ENCODE results near the gene GJB4.
"Not testable (repeated sequence)": the region's sequence is repeated elsewhere in the genome, so short reads cannot be mapped to it uniquely, and the experiment has no call there.

GJB4 gene

GRCh38 chr1:34726861-34727260 lies 32.7 kb upstream of the GJB4 start:
- no peaks in the 10 kb centered on the region; the same call in 1 of the 2 replicates for H4K20me1 ChIP-seq (ENCODE audit: control insufficient read depth, insufficient read depth, low read depth, low read length)
- H3K9me3 ChIP-seq (ENCODE audit: control insufficient read depth, insufficient read depth, low read length): no peaks in the 10 kb centered on the region
- no peak overlapping the region for H3K4me3 ChIP-seq (ENCODE audit: low read length)
- TF ChIP-seq EZH2phosphoT487 (IDR thresholded peaks at IDR 0.05; ENCODE audit: borderline replicate concordance, low read length): no peak
- TF ChIP-seq CTCF (IDR thresholded peaks at IDR 0.05; ENCODE audit: low read depth, low read length, poor library complexity, severe bottlenecking): no peak
- H3K27me3 ChIP-seq (ENCODE audit: control insufficient read depth, low read length): 0 out of 2 replicates have a peak, but pooled peaks cover 2% of the 10 kb centered on the region
- H3K9me2 ChIP-seq (replicated peaks; ENCODE audit: control insufficient read depth, low read length): no peaks in the 10 kb centered on the region
- H3K4me1 ChIP-seq (ENCODE audit: control insufficient read depth, low read length): no peaks in the 10 kb centered on the region
- H3F3A ChIP-seq (ENCODE audit: control insufficient read depth, insufficient read depth): no peaks in the 10 kb centered on the region
- H3K36me3 ChIP-seq (ENCODE audit: control insufficient read depth, low read length): no peaks in the 10 kb centered on the region
- no peaks in the 10 kb centered on the region for H3K79me2 ChIP-seq (ENCODE audit: control insufficient read depth, low read length)
- H3K27ac ChIP-seq (ENCODE audit: low read depth, low read length): no peak overlapping the region
- no peak overlapping the region for H3K4me2 ChIP-seq (ENCODE audit: low read length)

- Histone ChIP-seq H3K9me3 (ENCODE audit: control insufficient read depth, insufficient read depth, low read length) (no peaks in the 10 kb centered on the region), H3K79me2 (ENCODE audit: control insufficient read depth, low read length) (no peaks in the 10 kb centered on the region), H4K20me1 (ENCODE audit: control insufficient read depth, insufficient read depth, low read depth, low read length) (no peaks in the 10 kb centered on the region; the same call in 1 of the 2 replicates), H3F3A (ENCODE audit: control insufficient read depth, insufficient read depth) (no peaks in the 10 kb centered on the region), H3K4me2 (ENCODE audit: low read length) (no peak overlapping the region), H3K36me3 (ENCODE audit: control insufficient read depth, low read length) (no peaks in the 10 kb centered on the region), H3K27me3 (ENCODE audit: control insufficient read depth, low read length) (no peaks in the 10 kb centered on the region), H3K9me2 (replicated peaks; ENCODE audit: control insufficient read depth, low read length) (no peaks in the 10 kb centered on the region), H3K27ac (ENCODE audit: low read depth, low read length) (no peak overlapping the region), H3K4me3 (ENCODE audit: low read length) (no peak overlapping the region), H3K4me1 (ENCODE audit: control insufficient read depth, low read length) (no peaks in the 10 kb centered on the region)
- no peak for TF ChIP-seq CTCF (IDR thresholded peaks at IDR 0.05; ENCODE audit: low read depth, low read length, poor library complexity, severe bottlenecking)
- TF ChIP-seq EZH2phosphoT487 (IDR thresholded peaks at IDR 0.05; ENCODE audit: borderline replicate concordance, low read length): no peak
Measured at GRCh38 chr1:34730485-34730884, 29.1 kb upstream of the GJB4 start.

GRCh38 chr1:34732831-34733230 lies 26.7 kb upstream of the GJB4 start:
- H3K27me3 ChIP-seq (ENCODE audit: control insufficient read depth, low read length); H4K20me1 ChIP-seq (ENCODE audit: control insufficient read depth, insufficient read depth, low read depth, low read length); H3K9me3 ChIP-seq (ENCODE audit: control insufficient read depth, insufficient read depth, low read length): not testable (repeated sequence)

GRCh38 chr1:34736692-34737091 lies 22.8 kb upstream of the GJB4 start:
- no peaks in the 10 kb centered on the region for H3F3A ChIP-seq (ENCODE audit: control insufficient read depth, insufficient read depth)
- no peaks in the 10 kb centered on the region for H3K4me1 ChIP-seq (ENCODE audit: control insufficient read depth, low read length)
- H3K79me2 ChIP-seq (ENCODE audit: control insufficient read depth, low read length): no peaks in the 10 kb centered on the region
- H3K4me2 ChIP-seq (ENCODE audit: low read length): no peak overlapping the region
- H3K4me3 ChIP-seq (ENCODE audit: low read length): no peak overlapping the region
- no peak overlapping the region for H3K27ac ChIP-seq (ENCODE audit: low read depth, low read length)
- H3K36me3 ChIP-seq (ENCODE audit: control insufficient read depth, low read length): no peaks in the 10 kb centered on the region
- H3K9me2 ChIP-seq (replicated peaks; ENCODE audit: control insufficient read depth, low read length): no peaks in the 10 kb centered on the region
- no peaks in the 10 kb centered on the region for H3K27me3 ChIP-seq (ENCODE audit: control insufficient read depth, low read length)
- no peaks in the 10 kb centered on the region for H4K20me1 ChIP-seq (ENCODE audit: control insufficient read depth, insufficient read depth, low read depth, low read length)
- TF ChIP-seq EZH2phosphoT487 (IDR thresholded peaks at IDR 0.05; ENCODE audit: borderline replicate concordance, low read length) (no peak), CTCF (IDR thresholded peaks at IDR 0.05; ENCODE audit: low read depth, low read length, poor library complexity, severe bottlenecking) (no peak)
- H3K9me3 ChIP-seq (ENCODE audit: control insufficient read depth, insufficient read depth, low read length): no peaks in the 10 kb centered on the region

More at GRCh38 chr1:34732831-34733230, 26.7 kb upstream of the GJB4 start:
- H3K79me2 ChIP-seq (ENCODE audit: control insufficient read depth, low read length); H3K27ac ChIP-seq (ENCODE audit: low read depth, low read length); H3K4me3 ChIP-seq (ENCODE audit: low read length); H3F3A ChIP-seq (ENCODE audit: control insufficient read depth, insufficient read depth); H3K4me1 ChIP-seq (ENCODE audit: control insufficient read depth, low read length); H3K36me3 ChIP-seq (ENCODE audit: control insufficient read depth, low read length); H3K9me2 ChIP-seq (replicated peaks; ENCODE audit: control insufficient read depth, low read length); H3K4me2 ChIP-seq (ENCODE audit: low read length): not testable (repeated sequence)

- not testable (repeated sequence) for H3K9me2 ChIP-seq (replicated peaks; ENCODE audit: control insufficient read depth, low read length); H3K9me3 ChIP-seq (ENCODE audit: control insufficient read depth, insufficient read depth, low read length); H3K79me2 ChIP-seq (ENCODE audit: control insufficient read depth, low read length); H3F3A ChIP-seq (ENCODE audit: control insufficient read depth, insufficient read depth); H3K36me3 ChIP-seq (ENCODE audit: control insufficient read depth, low read length); H3K4me1 ChIP-seq (ENCODE audit: control insufficient read depth, low read length); H3K4me3 ChIP-seq (ENCODE audit: low read length); H3K27ac ChIP-seq (ENCODE audit: low read depth, low read length); H3K27me3 ChIP-seq (ENCODE audit: control insufficient read depth, low read length); H4K20me1 ChIP-seq (ENCODE audit: control insufficient read depth, insufficient read depth, low read depth, low read length); H3K4me2 ChIP-seq (ENCODE audit: low read length)
Measured at GRCh38 chr1:34737236-34737635, 22.3 kb upstream of the GJB4 start.
